ENCODE measurements around the gene SDC4.

Gene SDC4

DNA sequence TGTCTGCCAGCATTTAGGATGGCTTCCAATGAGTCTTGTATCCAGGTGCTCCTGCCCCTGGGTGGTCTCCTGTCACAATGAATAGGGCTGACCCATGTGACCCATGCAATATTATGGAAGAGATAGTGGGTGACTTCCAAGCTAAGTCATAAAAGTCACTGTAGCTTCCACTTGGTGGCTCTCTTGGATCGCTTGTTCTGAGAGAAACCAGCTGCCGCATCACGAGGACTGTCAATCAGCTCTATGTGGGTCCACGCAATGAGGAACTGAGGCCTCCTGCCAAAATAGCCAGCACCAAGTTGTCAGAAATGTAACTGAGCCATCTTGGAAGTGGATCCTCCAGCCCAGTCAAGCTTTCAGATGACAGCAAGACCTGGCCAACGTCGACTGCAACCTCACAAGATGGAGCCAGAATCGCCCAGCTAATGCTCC lies 25.3 kb downstream of the SDC4 start:
- no peak for DNase-seq (ENCODE audit: low read depth in 1 of 2, low spot score in 1 of 2)

GRCh38 chr20:45320948-45321595 lies 27.2 kb downstream of the SDC4 start:
- no peak for DNase-seq (ENCODE audit: low read depth in 1 of 2, low spot score in 1 of 2)

- DNase-seq (ENCODE audit: low read depth in 1 of 2, low spot score in 1 of 2), result no peak
Observed at GRCh38 chr20:45318948-45319347, 29.3 kb downstream of the SDC4 start.

- DNase-seq (ENCODE audit: low read depth in 1 of 2, low spot score in 1 of 2), result no peak
Observed at GRCh38 chr20:45318386-45318939, 29.8 kb downstream of the SDC4 start.

GRCh38 chr20:45317826-45318225 lies 30.4 kb downstream of the SDC4 start:
- DNase-seq (ENCODE audit: low read depth in 1 of 2, low spot score in 1 of 2), result no peak

DNA sequence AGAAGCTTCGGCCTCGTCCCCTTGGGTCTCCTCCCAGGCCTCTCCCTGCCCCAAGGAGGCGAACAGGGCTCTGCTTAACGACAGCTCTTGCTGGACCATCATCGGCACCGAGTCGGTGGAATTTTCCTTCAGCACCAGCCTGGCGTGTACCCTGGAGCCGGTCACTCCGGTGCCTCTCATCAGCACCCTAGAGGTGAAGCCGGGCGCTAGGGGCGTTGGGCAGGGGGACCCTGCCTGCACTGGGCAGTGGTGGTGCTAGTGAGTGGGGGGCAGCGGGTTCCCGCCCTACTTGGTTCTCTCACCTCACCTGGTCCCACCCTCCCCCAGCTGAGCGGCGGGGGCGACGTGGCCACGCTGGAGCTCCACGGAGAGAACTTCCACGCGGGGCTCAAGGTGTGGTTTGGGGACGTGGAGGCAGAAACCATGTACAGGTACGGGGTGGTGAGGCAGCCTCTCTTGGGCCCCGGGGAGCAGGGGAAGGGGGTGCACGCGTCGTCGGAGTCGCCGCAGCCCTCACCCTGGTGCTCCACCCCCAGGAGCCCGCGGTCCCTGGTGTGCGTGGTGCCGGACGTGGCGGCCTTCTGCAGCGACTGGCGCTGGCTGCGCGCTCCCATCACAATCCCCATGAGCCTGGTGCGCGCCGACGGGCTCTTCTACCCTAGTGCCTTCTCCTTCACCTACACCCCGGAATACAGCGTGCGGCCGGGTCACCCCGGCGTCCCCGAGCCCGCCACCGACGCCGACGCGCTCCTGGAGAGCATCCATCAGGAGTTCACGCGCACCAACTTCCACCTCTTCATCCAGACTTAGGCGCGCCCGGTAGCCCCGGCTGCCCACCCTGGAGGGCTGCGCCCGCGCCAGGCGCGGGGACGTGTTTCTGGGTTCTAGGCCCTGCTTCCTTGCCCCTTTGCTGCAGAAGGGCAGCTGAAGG lies 31.8 kb downstream of the SDC4 start:
- DNase-seq (ENCODE audit: low read depth in 1 of 2, low spot score in 1 of 2), result no peak

GRCh38 chr20:45315672-45316071 lies 32.6 kb downstream of the SDC4 start:
- no peak for DNase-seq (ENCODE audit: low read depth in 1 of 2, low spot score in 1 of 2)

DNA sequence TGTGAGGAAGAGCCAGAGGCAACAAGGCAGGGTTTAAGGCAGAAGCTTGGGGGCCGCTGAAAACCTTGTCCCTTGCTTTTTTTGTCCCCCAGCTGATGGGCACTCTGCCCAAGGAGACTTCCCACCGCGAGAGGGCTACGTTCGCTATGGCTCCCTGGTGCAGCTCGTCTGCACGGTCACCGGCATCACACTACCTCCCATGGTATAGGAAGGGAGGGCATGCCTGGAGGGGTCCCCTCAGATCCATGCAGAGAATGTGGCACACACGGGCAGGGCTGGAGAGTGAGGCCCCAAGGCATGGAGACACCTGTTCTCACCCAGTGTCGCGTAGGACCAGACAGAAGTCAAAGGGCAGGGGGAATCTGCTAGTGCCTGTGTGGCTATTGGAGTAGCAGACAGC lies 34.3 kb downstream of the SDC4 start:
- DNase-seq (ENCODE audit: low read depth in 1 of 2, low spot score in 1 of 2), result no peak

GRCh38 chr20:45313065-45313695 lies 35.0 kb downstream of the SDC4 start:
- DNase-seq (ENCODE audit: low read depth in 1 of 2, low spot score in 1 of 2), result no peak

GRCh38 chr20:45312241-45312640 lies 36.0 kb downstream of the SDC4 start:
- DNase-seq (ENCODE audit: low read depth in 1 of 2, low spot score in 1 of 2), result no peak

- DNase-seq (ENCODE audit: low read depth in 1 of 2, low spot score in 1 of 2), result peak; percentile 30 to 53
Observed at GRCh38 chr20:45311589-45312211, 36.5 kb downstream of the SDC4 start.

GRCh38 chr20:45309075-45309474 lies 39.1 kb downstream of the SDC4 start:
- no peak for DNase-seq (ENCODE audit: low read depth in 1 of 2, low spot score in 1 of 2)

DNA sequence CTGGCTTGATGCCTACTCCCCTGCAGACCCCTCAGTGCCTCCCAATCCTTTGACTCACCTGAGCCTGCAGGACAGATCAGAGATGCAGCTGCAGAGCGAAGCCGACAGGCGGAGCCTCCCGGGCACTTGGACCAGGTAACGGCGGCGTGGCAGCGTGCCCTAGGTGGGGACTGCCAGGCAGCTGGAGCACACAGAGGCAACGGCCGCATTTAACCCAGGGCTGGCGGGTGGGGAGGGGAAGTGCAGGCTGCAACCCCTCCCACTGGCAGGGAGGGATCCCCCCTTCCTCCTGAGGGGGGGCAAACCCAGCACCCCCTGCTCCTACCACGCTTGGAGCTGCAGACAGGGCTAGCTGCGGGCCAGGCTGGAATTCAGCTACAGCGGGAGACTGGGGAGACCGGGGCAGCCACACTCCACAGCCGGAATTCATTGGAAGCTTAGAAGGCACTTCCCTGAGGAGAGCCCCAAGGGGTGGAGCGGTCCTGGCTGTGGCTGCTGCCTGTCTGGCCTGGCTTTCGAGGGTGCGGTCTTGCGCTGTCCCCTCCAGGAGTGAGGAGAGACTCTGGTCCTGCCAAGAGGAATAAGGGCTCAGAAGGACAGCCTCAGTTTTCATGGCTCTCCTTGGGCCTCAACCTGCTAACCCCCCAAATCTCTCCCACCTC lies 40.0 kb downstream of the SDC4 start, which contains the start of gene MATN4:
MATN4 (minus strand) TSS at position 183 of the 662 bp plus-strand sequence. CDS start 2,717 bp downstream, outside the sequence.
- no peak for DNase-seq (ENCODE audit: low read depth in 1 of 2, low spot score in 1 of 2)

- DNase-seq (ENCODE audit: low read depth in 1 of 2, low spot score in 1 of 2), result no peak
Observed at GRCh38 chr20:45307076-45307640, 41.1 kb downstream of the SDC4 start.

DNA sequence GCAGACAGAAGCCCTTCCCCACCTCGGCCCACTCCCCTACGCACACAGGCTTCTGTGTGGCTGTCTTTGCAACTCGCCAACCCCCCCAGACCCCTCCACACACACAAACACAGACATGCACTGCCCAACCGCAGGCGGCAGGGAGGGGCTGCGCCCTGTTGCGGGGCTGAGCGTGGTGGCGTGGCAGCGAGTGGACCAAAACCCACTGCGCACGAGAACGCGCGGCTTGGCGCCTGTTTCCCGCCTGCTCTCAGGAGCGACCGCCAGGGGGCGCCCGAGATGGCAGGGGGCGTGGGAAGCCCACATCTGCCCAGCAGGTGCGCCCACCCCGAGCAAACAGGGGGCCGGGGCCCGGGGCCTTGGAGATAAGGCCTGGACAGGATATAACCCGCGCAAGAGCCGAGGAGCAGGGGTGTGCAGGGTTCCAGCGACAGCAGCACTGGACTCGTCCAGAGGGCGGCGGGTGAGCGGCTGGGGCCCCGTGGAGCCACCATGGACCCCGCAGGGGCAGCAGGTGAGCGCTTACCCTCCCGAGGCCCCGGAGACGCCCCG lies 41.7 kb downstream of the SDC4 start, which contains the start of gene RBPJL:
RBPJL (plus strand) TSS at position 410 of the 552 bp plus-strand sequence; CDS start at position 493, 83 bp downstream.
- DNase-seq (ENCODE audit: low read depth in 1 of 2, low spot score in 1 of 2), result peak in 1 of 2 donors; percentile 32

DNA sequence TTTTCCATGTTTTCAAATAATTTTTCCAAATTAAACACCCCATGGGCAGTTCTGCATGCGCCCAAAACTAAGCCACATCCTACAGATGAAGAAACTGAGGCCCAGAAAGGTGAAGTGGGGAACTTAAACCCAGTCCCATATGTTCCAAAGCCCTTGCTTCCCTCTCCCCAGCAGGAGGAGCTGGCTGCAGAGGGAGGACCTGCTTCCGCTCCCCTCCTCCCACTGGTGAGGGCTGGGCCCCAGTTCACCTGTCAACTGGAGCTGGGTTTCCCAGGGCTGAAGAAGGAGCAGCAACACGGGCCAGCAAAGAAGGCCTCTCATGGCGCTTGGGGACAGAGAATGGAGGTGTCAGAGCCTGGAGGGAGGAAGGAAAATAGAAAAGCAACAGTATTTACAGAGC lies 43.0 kb downstream of the SDC4 start:
- DNase-seq (ENCODE audit: low read depth in 1 of 2, low spot score in 1 of 2), result no peak

DNA sequence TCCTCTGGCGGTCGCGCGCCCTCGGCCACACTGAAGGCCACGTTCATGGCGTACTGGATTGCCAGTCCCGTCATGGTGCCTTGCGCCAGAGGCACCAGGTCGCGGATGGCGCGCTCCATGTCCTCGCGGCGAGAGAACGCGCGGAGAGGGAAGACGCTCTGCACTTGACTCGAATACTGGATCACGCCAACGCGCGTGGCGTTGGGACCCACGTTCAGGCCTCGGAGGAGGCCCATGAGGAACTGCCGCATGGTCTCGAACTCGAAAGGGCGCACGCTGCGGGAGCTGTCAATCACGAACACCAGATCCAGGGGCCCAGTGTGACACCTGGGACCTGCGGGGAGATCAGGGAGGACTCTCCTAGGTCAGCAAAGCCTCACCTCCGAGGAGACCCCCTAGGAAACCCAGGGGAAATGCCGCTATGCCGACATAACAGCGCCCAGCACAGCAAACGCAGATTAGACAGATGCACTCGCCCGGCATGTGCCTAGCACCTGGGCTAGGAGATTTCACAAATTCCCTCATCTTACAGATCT lies 43.7 kb downstream of the SDC4 start:
- DNase-seq (ENCODE audit: low read depth in 1 of 2, low spot score in 1 of 2), result no peak

GRCh38 chr20:45303586-45304463 lies 44.4 kb downstream of the SDC4 start:
- DNase-seq (ENCODE audit: low read depth in 1 of 2, low spot score in 1 of 2), result no peak

Measured in stimulated activated CD4-positive, alpha-beta T cell treated with anti-CD3 and anti-CD28 coated beads, Interleukin-15, amount 100 ng/mL, for 1 hour (primary cell).